NB4 (cell line): ENCODE data around the gene ARRDC4.

Experiments
- POLR2A ChIP-seq: IDR thresholded peaks from 2 replicates; pipeline ENCODE4 v1.6.1; 2011; ENCODE audit warnings: mild to moderate bottlenecking; ENCODE audit not compliant: insufficient read length; ENCODE audit errors: extremely low read depth
- TF ChIP-seq, protein P1 (sequence below): IDR thresholded peaks from one replicate; pipeline ENCODE4 v1.5.1; 2012; ENCODE audit warnings: low read depth, low read length
- TF ChIP-seq, protein P2 (sequence below): IDR thresholded peaks from 2 replicates; pipeline ENCODE4 v1.6.1; 2011; ENCODE audit warnings: low read depth, low read length

DNA sequence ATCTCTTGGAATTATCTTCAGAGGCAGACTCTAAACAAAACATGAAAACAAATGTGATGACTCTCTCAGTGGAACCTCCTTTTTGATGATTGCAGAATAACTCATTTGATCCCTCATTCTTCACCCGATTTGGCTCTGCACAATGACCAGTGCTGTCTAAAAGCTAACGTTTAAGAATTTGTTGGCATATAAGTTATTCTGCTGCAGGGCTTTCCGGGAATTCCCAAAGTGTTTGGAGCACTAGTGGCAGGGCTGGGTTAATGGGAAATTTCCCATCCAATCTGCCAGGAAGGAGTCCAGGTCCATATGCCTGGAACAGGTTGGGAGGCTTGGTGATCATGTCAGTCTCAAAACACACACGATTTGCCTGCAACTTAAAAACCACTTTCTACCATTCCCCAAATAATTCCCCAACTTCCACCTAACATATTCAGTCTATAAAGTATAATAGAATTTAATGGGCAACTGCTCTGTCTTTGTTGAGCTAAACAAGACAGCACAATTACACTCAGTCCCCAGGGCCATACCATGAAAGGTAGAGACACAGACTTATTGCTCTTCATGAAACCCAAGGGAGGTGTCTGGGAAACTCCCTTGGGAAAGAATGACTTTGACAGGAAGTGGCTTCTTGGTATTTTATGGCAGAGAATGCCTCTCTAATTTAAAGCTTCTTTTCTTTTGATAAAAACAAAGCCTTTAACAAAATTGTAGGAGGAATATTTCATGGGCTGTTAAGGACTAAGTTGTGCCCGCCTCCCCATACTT, 38.0 kb downstream of the ARRDC4 start:
- TF ChIP-seq, protein P1, sequence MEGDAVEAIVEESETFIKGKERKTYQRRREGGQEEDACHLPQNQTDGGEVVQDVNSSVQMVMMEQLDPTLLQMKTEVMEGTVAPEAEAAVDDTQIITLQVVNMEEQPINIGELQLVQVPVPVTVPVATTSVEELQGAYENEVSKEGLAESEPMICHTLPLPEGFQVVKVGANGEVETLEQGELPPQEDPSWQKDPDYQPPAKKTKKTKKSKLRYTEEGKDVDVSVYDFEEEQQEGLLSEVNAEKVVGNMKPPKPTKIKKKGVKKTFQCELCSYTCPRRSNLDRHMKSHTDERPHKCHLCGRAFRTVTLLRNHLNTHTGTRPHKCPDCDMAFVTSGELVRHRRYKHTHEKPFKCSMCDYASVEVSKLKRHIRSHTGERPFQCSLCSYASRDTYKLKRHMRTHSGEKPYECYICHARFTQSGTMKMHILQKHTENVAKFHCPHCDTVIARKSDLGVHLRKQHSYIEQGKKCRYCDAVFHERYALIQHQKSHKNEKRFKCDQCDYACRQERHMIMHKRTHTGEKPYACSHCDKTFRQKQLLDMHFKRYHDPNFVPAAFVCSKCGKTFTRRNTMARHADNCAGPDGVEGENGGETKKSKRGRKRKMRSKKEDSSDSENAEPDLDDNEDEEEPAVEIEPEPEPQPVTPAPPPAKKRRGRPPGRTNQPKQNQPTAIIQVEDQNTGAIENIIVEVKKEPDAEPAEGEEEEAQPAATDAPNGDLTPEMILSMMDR, result no peak
- no peak for TF ChIP-seq POLR2A
- TF ChIP-seq, protein P2, sequence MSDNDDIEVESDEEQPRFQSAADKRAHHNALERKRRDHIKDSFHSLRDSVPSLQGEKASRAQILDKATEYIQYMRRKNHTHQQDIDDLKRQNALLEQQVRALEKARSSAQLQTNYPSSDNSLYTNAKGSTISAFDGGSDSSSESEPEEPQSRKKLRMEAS, result no peak
